Ectodermal cell (in vitro differentiated cells): Measurements from ENCODE around the gene INSRR.

Source experiments
- H3K27ac ChIP-seq: 2 replicates; pipeline ENCODE4 v1.7.0; 2013; ENCODE audit warnings: mild to moderate bottlenecking, low read depth, low read length; ENCODE audit not compliant: insufficient read depth, poor library complexity, severe bottlenecking
- H3K27me3 ChIP-seq: 2 replicates; pipeline ENCODE4 v1.7.0; 2013; ENCODE audit warnings: mild to moderate bottlenecking, low read length; ENCODE audit not compliant: insufficient read depth, control insufficient read depth, poor library complexity, severe bottlenecking
- H3K36me3 ChIP-seq: one replicate; pipeline ENCODE4 v1.7.0; 2013; ENCODE audit warnings: low read length; ENCODE audit not compliant: control insufficient read depth, insufficient read depth
- H3K4me1 ChIP-seq: one replicate; pipeline ENCODE4 v1.7.0; 2013; ENCODE audit warnings: low read length; ENCODE audit not compliant: control insufficient read depth, insufficient read depth
- H3K4me3 ChIP-seq: 2 replicates; pipeline ENCODE4 v1.7.0; 2013; ENCODE audit warnings: low read depth, low read length, control low read depth; ENCODE audit not compliant: insufficient read depth
- H3K9me3 ChIP-seq: 2 replicates; pipeline ENCODE4 v1.7.0; 2013; ENCODE audit warnings: mild to moderate bottlenecking, low read length, moderate library complexity; ENCODE audit not compliant: control insufficient read depth
- WGBS, 2 experiments: methylation state at CpG; one replicate each; pipeline ENCODE4 v1.1.7; 2013; ENCODE audit warnings: missing lambda C conversion rate in 2 of 2; 5-methylcytosine and 5-hydroxymethylcytosine counted together

Gene INSRR

GRCh38 chr1:156814571-156815260 is 44.2 kb downstream of the INSRR start:
- WGBS, 2 experiments, result 93 to 94% methylated on average over 7 of the region's 7 CpGs
- Histone ChIP-seq H3K27ac (no peak overlapping the region), H3K4me3 (no peak overlapping the region), H3K9me3 (no peaks in the 10 kb centered on the region), H3K36me3 (no peaks in the 10 kb centered on the region), H3K4me1 (peaks cover 20% of the 10 kb centered on the region), H3K27me3 (peaks cover 31% of the 10 kb centered on the region)

GRCh38 chr1:156813750-156814570 is 45.0 kb downstream of the INSRR start:
- Histone ChIP-seq H3K9me3 (no peaks in the 10 kb centered on the region), H3K27ac (no peak overlapping the region), H3K27me3 (peaks cover 31% of the 10 kb centered on the region), H3K36me3 (no peaks in the 10 kb centered on the region), H3K4me1 (peaks cover 27% of the 10 kb centered on the region), H3K4me3 (peak overlapping the region; percentile 32)
- 10 to 12% methylated on average over 60 of the region's 60 CpGs for WGBS, 2 experiments

- no peak overlapping the region for H3K27ac ChIP-seq
- no peaks in the 10 kb centered on the region for H3K36me3 ChIP-seq
- H3K4me1 ChIP-seq, result peaks cover 27% of the 10 kb centered on the region
- H3K9me3 ChIP-seq, result no peaks in the 10 kb centered on the region
- H3K27me3 ChIP-seq, result peaks cover 31% of the 10 kb centered on the region
- 58% methylated on average over 10 of the region's 10 CpGs for WGBS, 2 experiments
- H3K4me3 ChIP-seq, result peak overlapping the region; percentile 32
Measured at GRCh38 chr1:156813298-156813697, 45.6 kb downstream of the INSRR start.

- peaks cover 31% of the 10 kb centered on the region for H3K27me3 ChIP-seq
- WGBS, 2 experiments, result 95 to 96% methylated on average over 10 of the region's 10 CpGs
Measured at GRCh38 chr1:156812293-156812990, 46.5 kb downstream of the INSRR start.

GRCh38 chr1:156811168-156811567 is 47.7 kb downstream of the INSRR start:
- no peaks in the 10 kb centered on the region for H3K9me3 ChIP-seq
- no peaks in the 10 kb centered on the region for H3K36me3 ChIP-seq
- H3K27me3 ChIP-seq, result peaks cover 31% of the 10 kb centered on the region
- H3K27ac ChIP-seq, result no peak overlapping the region
- no peak overlapping the region for H3K4me3 ChIP-seq
- WGBS, 2 experiments, result 71 to 77% methylated on average over 4 of the region's 4 CpGs
- H3K4me1 ChIP-seq, result peaks cover 27% of the 10 kb centered on the region

More at GRCh38 chr1:156812293-156812990, 46.5 kb downstream of the INSRR start:
- Histone ChIP-seq H3K4me1 (peaks cover 27% of the 10 kb centered on the region), H3K36me3 (no peaks in the 10 kb centered on the region), H3K9me3 (no peaks in the 10 kb centered on the region), H3K4me3 (no peak overlapping the region), H3K27ac (no peak overlapping the region)

GRCh38 chr1:156809711-156810366 is 49.1 kb downstream of the INSRR start:
- WGBS, 2 experiments, result 74 to 77% methylated on average over 7 of the region's 7 CpGs
- no peaks in the 10 kb centered on the region for H3K36me3 ChIP-seq
- no peak overlapping the region for H3K4me3 ChIP-seq
- H3K27me3 ChIP-seq, result peaks cover 22% of the 10 kb centered on the region
- H3K4me1 ChIP-seq, result peaks cover 23% of the 10 kb centered on the region
- no peaks in the 10 kb centered on the region for H3K9me3 ChIP-seq
- H3K27ac ChIP-seq, result no peak overlapping the region

GRCh38 chr1:156809281-156809680 is 49.6 kb downstream of the INSRR start:
- H3K4me1 ChIP-seq, result peaks cover 18% of the 10 kb centered on the region
- no peak overlapping the region for H3K27ac ChIP-seq
- no peaks in the 10 kb centered on the region for H3K9me3 ChIP-seq
- 80 to 85% methylated on average over 10 of the region's 10 CpGs for WGBS, 2 experiments
- no peak overlapping the region for H3K4me3 ChIP-seq
- no peaks in the 10 kb centered on the region for H3K36me3 ChIP-seq
- peaks cover 16% of the 10 kb centered on the region for H3K27me3 ChIP-seq

GRCh38 chr1:156808186-156809030 is 50.5 kb downstream of the INSRR start:
- Histone ChIP-seq H3K27me3 (peaks cover 8% of the 10 kb centered on the region), H3K9me3 (no peaks in the 10 kb centered on the region), H3K4me3 (no peak overlapping the region), H3K4me1 (peaks cover 19% of the 10 kb centered on the region), H3K27ac (no peak overlapping the region), H3K36me3 (no peaks in the 10 kb centered on the region)
- WGBS, 2 experiments, result 91 to 93% methylated on average over 16 of the region's 16 CpGs

- Histone ChIP-seq H3K4me3 (no peak overlapping the region), H3K27ac (no peak overlapping the region), H3K4me1 (peaks cover 19% of the 10 kb centered on the region), H3K36me3 (no peaks in the 10 kb centered on the region), H3K9me3 (no peaks in the 10 kb centered on the region), H3K27me3 (no peaks in the 10 kb centered on the region)
- 91 to 97% methylated on average over 2 of the region's 2 CpGs for WGBS, 2 experiments
Measured at GRCh38 chr1:156807627-156808026, 51.3 kb downstream of the INSRR start.
